ENCODE data around the gene RNF223.

RNF223 gene

DNA sequence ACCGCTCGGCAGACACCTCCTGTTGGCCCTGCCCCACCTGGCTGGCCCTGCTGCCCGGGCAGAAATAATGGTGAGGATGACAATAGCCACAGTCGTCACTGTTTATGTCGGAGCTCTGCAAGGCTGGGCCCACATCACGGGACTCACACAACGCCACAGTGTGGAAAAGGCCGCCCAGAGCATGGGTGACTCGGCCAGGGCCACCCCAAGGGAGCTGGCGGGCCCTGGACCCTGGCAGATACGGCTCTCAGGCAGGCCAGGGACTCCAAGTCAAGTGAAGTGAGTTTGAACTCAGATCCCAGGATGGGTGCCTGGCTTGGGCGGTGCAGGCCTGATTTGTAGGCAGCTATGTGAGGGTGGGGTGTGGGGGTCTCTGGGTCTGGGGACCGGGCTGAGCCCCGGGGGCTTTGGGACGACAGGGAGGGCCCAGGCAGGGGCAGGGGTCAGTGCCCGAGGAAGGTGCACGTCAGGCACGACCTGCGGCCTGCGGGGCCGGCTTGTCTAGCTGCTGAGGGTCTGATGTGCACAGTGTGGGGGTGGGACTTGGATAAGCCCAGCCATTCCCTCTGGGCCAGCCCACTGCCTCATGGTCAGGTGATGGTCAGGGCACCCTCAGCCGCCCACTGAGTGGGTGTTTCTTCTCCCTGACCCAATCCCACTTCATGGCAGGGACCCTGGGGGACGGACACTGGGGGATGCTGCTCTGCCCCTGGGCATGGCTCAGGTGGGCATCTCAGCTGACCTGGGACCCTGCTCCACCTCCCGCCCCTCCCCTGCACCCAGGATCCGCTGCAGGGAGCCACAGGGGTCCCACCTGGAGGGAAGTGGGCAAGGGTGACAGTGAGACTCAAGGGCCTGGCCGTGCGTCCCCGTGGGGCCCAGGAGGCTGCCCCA, 1.0 kb downstream of the RNF223 start:
- H3K4me3 ChIP-seq (ENCODE audit: low read length): no peak overlapping the region
- H3K27ac ChIP-seq (ENCODE audit: low read length): no peak overlapping the region

DNA sequence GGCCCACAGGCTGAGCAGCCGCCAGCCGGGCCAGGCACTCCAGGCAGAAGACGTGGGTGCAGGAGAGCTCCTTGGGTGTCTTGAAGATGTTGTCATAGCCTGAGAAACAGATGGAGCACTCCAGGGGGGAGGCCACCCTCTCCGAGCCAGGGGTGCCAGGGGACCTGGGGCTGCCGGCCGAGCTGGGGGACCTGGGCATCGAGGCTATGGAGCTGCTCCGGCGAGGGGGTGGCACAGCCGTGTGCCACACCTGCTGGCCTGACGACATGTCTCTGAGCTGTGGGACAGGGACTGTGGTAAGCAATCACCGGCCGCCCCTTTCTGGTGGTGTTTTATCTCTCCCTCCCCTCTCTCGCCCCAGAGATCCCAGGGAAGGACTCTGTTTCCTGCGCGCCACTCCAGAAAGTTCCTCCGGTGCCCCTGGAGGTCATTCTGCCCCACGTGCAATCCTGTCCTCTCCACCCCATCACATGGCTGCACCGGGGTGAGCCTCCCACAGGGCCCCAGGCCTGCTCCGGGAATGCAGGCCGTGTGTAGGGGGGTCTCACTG, 1.7 kb downstream of the RNF223 start:
- H3K27ac ChIP-seq (ENCODE audit: low read length): no peak overlapping the region
- H3K9ac ChIP-seq (ENCODE audit: low read length): no peak overlapping the region
- no peak overlapping the region for H3K4me3 ChIP-seq (ENCODE audit: low read length)
- peaks cover 34% of the 10 kb centered on the region for H3K27me3 ChIP-seq (ENCODE audit: control insufficient read depth, insufficient read depth, low read length)
- no peaks in the 10 kb centered on the region for H3K4me1 ChIP-seq (ENCODE audit: control insufficient read depth, low read depth, low read length)
- H3K36me3 ChIP-seq (ENCODE audit: control insufficient read depth, low read depth, low read length): no peaks in the 10 kb centered on the region
- no peaks in the 10 kb centered on the region for H3K9me3 ChIP-seq (ENCODE audit: control insufficient read depth, low read depth, low read length)

More for the DNA sequence above, 1.0 kb downstream of the RNF223 start:
- Histone ChIP-seq H3K9me3 (ENCODE audit: control insufficient read depth, low read depth, low read length) (no peaks in the 10 kb centered on the region), H3K27me3 (ENCODE audit: control insufficient read depth, insufficient read depth, low read length) (peaks cover 27% of the 10 kb centered on the region), H3K4me1 (ENCODE audit: control insufficient read depth, low read depth, low read length) (no peaks in the 10 kb centered on the region), H3K36me3 (ENCODE audit: control insufficient read depth, low read depth, low read length) (no peaks in the 10 kb centered on the region), H3K9ac (ENCODE audit: low read length) (no peak overlapping the region)

DNA sequence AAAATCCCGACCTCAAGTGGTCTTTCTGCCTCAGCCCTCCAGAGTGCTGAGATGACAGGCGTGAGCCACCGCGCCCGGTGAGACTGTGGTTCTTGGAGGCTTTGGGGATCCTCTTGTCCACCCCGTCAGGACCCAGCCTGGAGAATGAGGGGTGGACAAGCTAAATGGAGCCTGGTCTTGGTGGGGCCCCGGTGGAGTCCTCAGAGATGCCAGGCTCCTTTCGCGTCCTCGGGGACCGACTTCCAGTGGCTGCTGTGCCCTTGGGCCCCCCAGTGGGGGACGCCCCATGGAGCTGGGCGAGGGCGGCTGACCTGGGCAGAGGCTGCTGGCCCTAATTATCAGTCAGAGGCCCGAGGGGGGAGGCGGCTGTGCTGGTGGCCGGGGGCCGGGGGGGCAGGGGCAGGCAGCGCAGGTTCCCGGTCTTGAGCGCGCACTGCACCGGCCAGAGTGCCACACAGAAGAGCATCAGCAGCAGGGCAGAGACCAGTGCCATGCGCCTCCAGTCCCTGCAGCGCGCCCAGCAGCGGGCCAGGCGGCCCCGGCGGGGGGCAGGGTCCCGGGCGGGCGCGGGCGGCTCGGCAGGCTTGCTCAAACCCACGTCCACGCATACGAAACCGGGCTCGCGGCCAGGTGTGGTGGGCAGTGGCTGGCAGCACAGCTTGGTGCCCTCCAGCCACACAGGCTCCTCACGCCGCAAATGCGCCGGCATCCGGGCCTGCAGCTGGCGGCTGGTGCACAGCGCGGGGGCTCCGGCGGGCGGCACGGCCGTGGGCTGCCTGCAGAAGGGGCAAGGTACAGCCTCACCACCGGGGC, 2.4 kb downstream of the RNF223 start:
- Histone ChIP-seq H3K36me3 (ENCODE audit: control insufficient read depth, low read depth, low read length) (no peaks in the 10 kb centered on the region), H3K9ac (ENCODE audit: low read length) (no peak overlapping the region), H3K9me3 (ENCODE audit: control insufficient read depth, low read depth, low read length) (no peaks in the 10 kb centered on the region), H3K4me1 (ENCODE audit: control insufficient read depth, low read depth, low read length) (no peaks in the 10 kb centered on the region), H3K4me3 (ENCODE audit: low read length) (no peak overlapping the region), H3K27ac (ENCODE audit: low read length) (no peak overlapping the region), H3K27me3 (ENCODE audit: control insufficient read depth, insufficient read depth, low read length) (peaks cover 35% of the 10 kb centered on the region)

DNA sequence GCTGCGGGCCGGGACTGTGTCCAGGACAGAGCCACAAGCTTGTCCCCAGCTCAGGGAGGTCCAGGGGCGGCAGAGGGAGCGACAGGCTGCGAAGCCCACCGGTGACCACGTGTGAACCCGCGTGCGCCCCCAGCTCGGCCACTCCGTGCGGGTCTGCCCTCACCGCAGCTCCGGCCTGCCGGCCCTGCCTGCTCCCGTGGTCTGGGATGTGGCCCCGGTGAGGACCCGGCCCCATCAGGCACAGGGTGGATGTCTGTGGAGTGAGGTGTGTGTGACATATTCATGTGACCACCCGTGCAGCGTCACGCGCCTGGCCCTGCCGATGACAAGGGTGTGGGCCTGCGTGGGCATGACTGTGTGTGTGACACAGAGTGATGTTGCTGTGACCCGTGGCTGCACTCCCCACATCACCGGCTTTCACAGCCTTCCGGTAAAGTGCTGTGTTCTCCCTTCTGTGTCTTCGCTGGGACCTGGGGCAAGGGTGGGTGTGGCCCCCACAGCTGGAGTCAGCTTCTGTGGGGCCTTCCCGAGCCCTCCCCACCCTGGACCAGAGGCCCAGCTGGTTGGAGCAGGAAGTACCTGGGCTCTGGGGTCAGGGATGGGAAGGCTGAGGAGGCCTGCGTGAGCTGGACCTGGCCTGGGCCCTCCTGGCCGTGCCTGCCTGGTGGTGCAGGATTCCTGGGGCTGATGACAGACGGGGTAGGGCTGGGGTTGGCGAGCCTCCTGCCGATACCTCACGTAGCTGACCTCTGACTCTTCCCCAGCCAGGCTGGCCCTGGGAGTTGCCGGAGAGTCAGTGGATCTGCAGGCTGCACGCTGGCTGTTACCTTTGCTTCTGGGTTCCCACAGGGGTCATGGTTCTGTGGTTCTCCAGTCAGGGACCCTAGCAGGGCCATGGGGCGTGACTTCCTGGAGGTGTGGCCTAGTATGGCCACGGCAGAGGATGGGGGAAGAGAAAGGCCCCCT, 4.1 kb downstream of the RNF223 start:
- peaks cover 43% of the 10 kb centered on the region for H3K27me3 ChIP-seq (ENCODE audit: control insufficient read depth, insufficient read depth, low read length)
- H3K9ac ChIP-seq (ENCODE audit: low read length): no peak overlapping the region
- no peaks in the 10 kb centered on the region for H3K36me3 ChIP-seq (ENCODE audit: control insufficient read depth, low read depth, low read length)
- no peak overlapping the region for H3K27ac ChIP-seq (ENCODE audit: low read length)
- H3K9me3 ChIP-seq (ENCODE audit: control insufficient read depth, low read depth, low read length): no peaks in the 10 kb centered on the region
- no peaks in the 10 kb centered on the region for H3K4me1 ChIP-seq (ENCODE audit: control insufficient read depth, low read depth, low read length)
- peak overlapping the region; percentile 71 for H3K4me3 ChIP-seq (ENCODE audit: low read length)

DNA sequence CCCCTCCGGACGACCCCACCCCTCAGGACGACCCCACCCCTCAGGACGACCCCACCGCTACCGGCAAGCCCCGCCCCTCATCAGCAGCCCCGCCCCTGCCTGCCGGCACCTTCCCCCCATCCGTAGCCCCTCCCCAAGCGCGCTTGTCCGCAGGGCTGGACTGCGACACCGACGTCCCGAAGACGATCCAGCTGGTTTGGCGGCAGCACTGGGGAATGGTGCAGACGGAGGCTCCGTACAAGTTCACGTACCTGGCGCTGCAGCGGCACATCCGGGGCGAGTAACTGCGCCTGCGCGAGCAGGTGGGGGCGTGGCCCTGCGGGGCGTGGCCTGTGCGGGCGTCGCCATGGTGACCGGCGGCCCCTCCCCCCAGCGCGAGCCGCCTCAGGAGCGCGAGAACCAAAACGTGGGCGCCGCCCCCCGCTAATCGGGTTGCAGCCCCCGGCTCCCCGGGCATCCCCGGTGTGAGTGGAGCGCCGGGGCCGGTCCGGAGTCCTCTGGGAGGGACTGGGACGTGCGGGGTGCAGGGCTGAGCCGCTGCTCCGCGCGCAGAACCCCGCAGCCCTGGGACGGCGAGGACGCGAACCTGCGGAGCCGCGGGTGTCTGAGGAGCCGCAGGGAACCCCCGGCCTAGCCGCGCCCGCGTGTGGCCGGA, 4.9 kb downstream of the RNF223 start:
- H3K4me1 ChIP-seq (ENCODE audit: control insufficient read depth, low read depth, low read length): peaks cover 3% of the 10 kb centered on the region
- no peaks in the 10 kb centered on the region for H3K36me3 ChIP-seq (ENCODE audit: control insufficient read depth, low read depth, low read length)
- no peak overlapping the region for H3K9ac ChIP-seq (ENCODE audit: low read length)
- no peak overlapping the region for H3K27ac ChIP-seq (ENCODE audit: low read length)
- no peaks in the 10 kb centered on the region for H3K9me3 ChIP-seq (ENCODE audit: control insufficient read depth, low read depth, low read length)
- H3K4me3 ChIP-seq (ENCODE audit: low read length): peak overlapping the region; percentile 71
- peaks cover 45% of the 10 kb centered on the region for H3K27me3 ChIP-seq (ENCODE audit: control insufficient read depth, insufficient read depth, low read length)

DNA sequence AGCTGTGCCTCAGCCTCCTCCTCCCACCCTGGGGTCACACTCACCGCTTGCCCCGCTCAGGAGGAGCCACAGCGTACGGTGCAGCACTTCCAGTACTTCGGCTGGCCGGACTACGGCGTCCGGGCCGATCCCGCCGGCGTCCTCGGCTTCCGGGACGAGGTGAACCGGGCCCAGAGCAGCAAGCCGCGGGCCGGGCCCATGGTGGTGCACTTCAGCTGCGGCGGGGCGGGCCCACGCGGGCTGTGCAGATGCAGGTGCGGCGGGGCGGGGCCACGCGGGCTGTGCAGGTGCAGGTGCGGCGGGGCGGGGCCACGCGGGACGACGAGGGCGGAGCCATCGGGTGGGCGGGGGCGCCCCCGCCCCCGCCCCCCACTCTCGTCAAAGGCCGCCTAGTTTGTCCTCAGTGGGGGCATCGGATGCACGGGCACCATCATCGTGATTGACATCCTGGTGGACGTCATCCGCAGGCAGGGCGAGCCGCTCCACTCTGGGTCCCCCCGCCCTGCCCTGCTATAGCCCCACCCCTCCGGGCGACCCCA, 5.5 kb downstream of the RNF223 start:
- Histone ChIP-seq H3K4me1 (ENCODE audit: control insufficient read depth, low read depth, low read length) (peaks cover 6% of the 10 kb centered on the region), H3K9me3 (ENCODE audit: control insufficient read depth, low read depth, low read length) (no peaks in the 10 kb centered on the region), H3K36me3 (ENCODE audit: control insufficient read depth, low read depth, low read length) (no peaks in the 10 kb centered on the region), H3K27ac (ENCODE audit: low read length) (no peak overlapping the region), H3K27me3 (ENCODE audit: control insufficient read depth, insufficient read depth, low read length) (peaks cover 51% of the 10 kb centered on the region), H3K9ac (ENCODE audit: low read length) (no peak overlapping the region), H3K4me3 (ENCODE audit: low read length) (peak overlapping the region; percentile 42)

DNA sequence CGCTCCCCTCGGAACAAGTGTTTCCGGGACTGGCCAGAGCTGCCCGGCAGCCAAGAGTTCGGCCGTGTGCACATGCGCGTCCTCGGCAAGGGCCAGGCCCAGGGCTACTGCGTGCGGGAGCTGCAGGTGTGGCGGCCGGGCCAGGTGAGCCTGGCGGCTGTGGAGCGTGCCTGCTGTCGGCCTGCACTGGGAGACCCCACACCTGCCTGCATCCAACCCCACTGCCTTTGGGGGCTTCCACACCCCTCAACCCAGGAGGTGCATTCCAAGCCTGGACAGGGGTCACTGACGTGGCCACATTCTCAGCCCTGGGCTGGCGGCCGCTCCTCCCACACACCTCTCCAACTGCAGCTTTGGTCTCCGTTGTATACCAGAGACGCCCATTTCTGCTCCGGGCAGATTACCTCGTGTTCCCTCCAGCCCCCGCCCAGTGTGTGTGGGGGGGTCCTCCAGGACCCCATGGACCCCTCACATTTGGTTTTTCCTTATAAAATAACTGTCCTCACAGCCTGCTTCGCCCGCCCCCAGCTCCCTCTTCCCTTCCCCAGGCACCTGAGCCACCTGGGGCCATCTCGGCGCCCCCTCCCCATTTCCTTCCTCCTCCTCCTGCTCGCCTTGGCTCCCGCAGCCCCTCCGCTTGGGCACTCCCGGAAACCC, 6.1 kb downstream of the RNF223 start:
- no peaks in the 10 kb centered on the region for H3K36me3 ChIP-seq (ENCODE audit: control insufficient read depth, low read depth, low read length)
- H3K9me3 ChIP-seq (ENCODE audit: control insufficient read depth, low read depth, low read length): no peaks in the 10 kb centered on the region
- H3K9ac ChIP-seq (ENCODE audit: low read length): no peak overlapping the region
- H3K27ac ChIP-seq (ENCODE audit: low read length): no peak overlapping the region
- peaks cover 6% of the 10 kb centered on the region for H3K4me1 ChIP-seq (ENCODE audit: control insufficient read depth, low read depth, low read length)
- H3K27me3 ChIP-seq (ENCODE audit: control insufficient read depth, insufficient read depth, low read length): peaks cover 57% of the 10 kb centered on the region
- peak overlapping the region; percentile 42 for H3K4me3 ChIP-seq (ENCODE audit: low read length)

DNA sequence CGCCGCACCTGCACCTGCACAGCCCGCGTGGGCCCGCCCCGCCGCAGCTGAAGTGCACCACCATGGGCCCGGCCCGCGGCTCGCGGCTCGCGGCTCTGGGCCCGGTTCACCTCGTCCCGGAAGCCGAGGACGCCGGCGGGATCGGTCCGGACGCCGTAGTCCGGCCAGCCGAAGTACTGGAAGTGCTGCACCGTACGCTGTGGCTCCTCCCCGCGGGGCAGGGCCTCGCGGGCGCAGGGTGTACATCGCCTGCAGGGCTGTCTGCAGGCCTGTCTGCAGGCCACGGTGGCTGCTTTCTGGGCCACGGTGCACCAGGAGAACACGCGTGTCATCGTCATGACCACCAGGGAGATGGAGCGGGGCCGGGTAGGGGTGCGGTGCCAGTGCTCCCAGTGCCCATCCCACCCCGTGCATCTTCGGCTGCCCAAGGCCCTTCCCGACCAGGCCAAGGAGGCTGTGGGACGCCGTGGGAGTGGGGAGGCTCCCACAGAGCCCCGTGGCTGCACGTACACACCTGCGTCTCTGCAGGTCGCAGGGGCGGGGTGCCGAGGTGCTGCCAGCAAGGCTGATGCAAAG, 6.7 kb downstream of the RNF223 start:
- peaks cover 6% of the 10 kb centered on the region for H3K4me1 ChIP-seq (ENCODE audit: control insufficient read depth, low read depth, low read length)

DNA sequence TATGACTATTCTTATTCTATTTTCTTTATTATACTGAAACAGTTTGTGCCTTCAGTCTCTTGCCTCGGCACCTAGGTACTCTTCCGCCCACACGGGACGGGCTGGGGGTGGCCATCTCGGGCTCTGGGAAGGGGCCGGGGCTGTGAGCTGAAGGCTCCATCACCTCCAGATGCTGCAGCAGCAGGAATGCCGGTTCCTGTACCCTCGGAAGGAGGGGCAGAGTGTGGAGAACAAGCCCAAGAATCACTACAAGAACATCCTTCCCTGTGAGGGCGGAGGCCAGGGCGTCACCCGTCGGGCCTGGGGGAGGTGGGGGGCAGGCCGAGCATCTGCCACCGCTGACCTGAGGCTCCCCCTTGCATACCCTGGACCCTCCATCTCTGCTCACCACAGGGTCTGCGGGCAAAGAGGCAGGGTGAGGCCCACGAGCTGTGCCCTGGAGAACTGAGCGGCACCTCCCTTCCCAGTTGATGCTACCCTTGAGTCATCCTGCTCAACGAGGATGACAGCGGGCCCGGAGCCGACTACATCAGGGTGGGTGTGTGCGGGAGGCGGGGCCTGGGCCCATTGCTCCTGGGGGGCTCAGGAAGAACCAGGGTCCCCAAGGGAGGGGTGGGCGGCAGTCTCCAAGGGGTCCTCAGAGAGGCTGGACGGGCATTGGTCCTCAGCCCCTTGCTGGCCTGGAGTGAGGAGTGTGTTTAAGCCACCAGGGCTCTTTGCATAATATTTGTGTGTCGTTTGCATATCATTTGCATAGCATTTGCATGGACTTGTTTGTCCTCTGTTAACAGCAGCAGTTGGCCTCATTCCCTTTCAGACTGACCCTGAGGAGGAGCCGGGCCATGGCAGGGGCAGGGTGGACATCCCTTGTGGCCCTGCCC, 7.5 kb downstream of the RNF223 start:
- H3K4me1 ChIP-seq (ENCODE audit: control insufficient read depth, low read depth, low read length): peaks cover 6% of the 10 kb centered on the region
- H3K9ac ChIP-seq (ENCODE audit: low read length): no peak overlapping the region

More for the DNA sequence above, 6.7 kb downstream of the RNF223 start:
- Histone ChIP-seq H3K36me3 (ENCODE audit: control insufficient read depth, low read depth, low read length) (no peaks in the 10 kb centered on the region), H3K9ac (ENCODE audit: low read length) (no peak overlapping the region), H3K9me3 (ENCODE audit: control insufficient read depth, low read depth, low read length) (no peaks in the 10 kb centered on the region), H3K27ac (ENCODE audit: low read length) (no peak overlapping the region), H3K4me3 (ENCODE audit: low read length) (no peak overlapping the region), H3K27me3 (ENCODE audit: control insufficient read depth, insufficient read depth, low read length) (peaks cover 63% of the 10 kb centered on the region)

More for the DNA sequence above, 7.5 kb downstream of the RNF223 start:
- H3K27ac ChIP-seq (ENCODE audit: low read length): no peak overlapping the region
- no peaks in the 10 kb centered on the region for H3K9me3 ChIP-seq (ENCODE audit: control insufficient read depth, low read depth, low read length)
- no peak overlapping the region for H3K4me3 ChIP-seq (ENCODE audit: low read length)
- H3K27me3 ChIP-seq (ENCODE audit: control insufficient read depth, insufficient read depth, low read length): peaks cover 70% of the 10 kb centered on the region
- no peaks in the 10 kb centered on the region for H3K36me3 ChIP-seq (ENCODE audit: control insufficient read depth, low read depth, low read length)

All from iPS-18a (cell line).